ENCODE data around the gene ROPN1L.

ROPN1L gene

GRCh38 chr5:10438301-10438700, 3.4 kb upstream of the ROPN1L start:
- H3K27ac Mint-ChIP-seq (ENCODE audit: low read depth): no peak overlapping the region
- H3K4me1 Mint-ChIP-seq: peaks cover 7% of the 10 kb centered on the region
- H3K36me3 Mint-ChIP-seq (ENCODE audit: insufficient read depth): peaks cover 21% of the 10 kb centered on the region
- ATAC-seq (replicated peaks; ENCODE audit: extremely low read depth, poor library complexity, severe bottlenecking) (no peak), DNase-seq (ENCODE audit: low spot score in 2 of 2) (no peak)
- no peaks in the 10 kb centered on the region for H3K27me3 Mint-ChIP-seq
- no peaks in the 10 kb centered on the region for H3K9me3 Mint-ChIP-seq
- no peak overlapping the region for H3K4me3 Mint-ChIP-seq

GRCh38 chr5:10439692-10440091, 2.0 kb upstream of the ROPN1L start:
- ATAC-seq (replicated peaks; ENCODE audit: extremely low read depth, poor library complexity, severe bottlenecking) (no peak), DNase-seq (ENCODE audit: low spot score in 2 of 2) (no peak)
- no peaks in the 10 kb centered on the region for H3K9me3 Mint-ChIP-seq
- H3K36me3 Mint-ChIP-seq (ENCODE audit: insufficient read depth): peaks cover 11% of the 10 kb centered on the region
- no peaks in the 10 kb centered on the region for H3K27me3 Mint-ChIP-seq
- peaks cover 12% of the 10 kb centered on the region for H3K4me1 Mint-ChIP-seq
- peak overlapping the region; percentile 13 for H3K27ac Mint-ChIP-seq (ENCODE audit: low read depth)
- no peak overlapping the region for H3K4me3 Mint-ChIP-seq

- peaks cover 5% of the 10 kb centered on the region for H3K9me3 Mint-ChIP-seq
- peaks cover 11% of the 10 kb centered on the region for H3K36me3 Mint-ChIP-seq (ENCODE audit: insufficient read depth)
- peaks cover 19% of the 10 kb centered on the region for H3K4me1 Mint-ChIP-seq
- H3K27ac Mint-ChIP-seq (ENCODE audit: low read depth): peak overlapping the region; percentile 13
- peak overlapping the region; percentile 88 for H3K4me3 Mint-ChIP-seq
- DNase-seq (ENCODE audit: low spot score in 2 of 2) (no peak), ATAC-seq (replicated peaks; ENCODE audit: extremely low read depth, poor library complexity, severe bottlenecking) (no peak)
- H3K27me3 Mint-ChIP-seq: no peaks in the 10 kb centered on the region
Measured at GRCh38 chr5:10440367-10440990, 1.2 kb upstream of the ROPN1L start.

- DNase-seq (ENCODE audit: low spot score in 2 of 2): no peak
- Mint-ChIP-seq H3K4me3 (peak overlapping the region; percentile 88), H3K27ac (ENCODE audit: low read depth) (no peak overlapping the region), H3K9me3 (peaks cover 5% of the 10 kb centered on the region), H3K36me3 (ENCODE audit: insufficient read depth) (peaks cover 6% of the 10 kb centered on the region), H3K27me3 (no peaks in the 10 kb centered on the region), H3K4me1 (peaks cover 33% of the 10 kb centered on the region)
- peak; percentile 43 for ATAC-seq (replicated peaks; ENCODE audit: extremely low read depth, poor library complexity, severe bottlenecking)
Measured at GRCh38 chr5:10441992-10442435, 335 bp downstream of the ROPN1L start.

GRCh38 chr5:10442576-10442975, 897 bp downstream of the ROPN1L start:
- H3K4me3 Mint-ChIP-seq: peak overlapping the region; percentile 88
- H3K36me3 Mint-ChIP-seq (ENCODE audit: insufficient read depth): peaks cover 6% of the 10 kb centered on the region
- no peak overlapping the region for H3K27ac Mint-ChIP-seq (ENCODE audit: low read depth)
- no peaks in the 10 kb centered on the region for H3K27me3 Mint-ChIP-seq
- ATAC-seq (replicated peaks; ENCODE audit: extremely low read depth, poor library complexity, severe bottlenecking): no peak
- peaks cover 36% of the 10 kb centered on the region for H3K4me1 Mint-ChIP-seq
- H3K9me3 Mint-ChIP-seq: peaks cover 5% of the 10 kb centered on the region
- no peak for DNase-seq (ENCODE audit: low spot score in 2 of 2)

GRCh38 chr5:10445352-10445751, 3.7 kb downstream of the ROPN1L start:
- Mint-ChIP-seq H3K36me3 (ENCODE audit: insufficient read depth) (peaks cover 4% of the 10 kb centered on the region), H3K27me3 (no peaks in the 10 kb centered on the region), H3K27ac (ENCODE audit: low read depth) (peak overlapping the region; percentile 5), H3K4me1 (peaks cover 36% of the 10 kb centered on the region), H3K9me3 (peaks cover 5% of the 10 kb centered on the region), H3K4me3 (peak overlapping the region; percentile 64)
- DNase-seq (ENCODE audit: low spot score in 2 of 2): no peak
- ATAC-seq (replicated peaks; ENCODE audit: extremely low read depth, poor library complexity, severe bottlenecking): no peak

GRCh38 chr5:10446490-10446889, 4.8 kb downstream of the ROPN1L start:
- DNase-seq (ENCODE audit: low spot score in 2 of 2): no peak
- Mint-ChIP-seq H3K9me3 (peaks cover 5% of the 10 kb centered on the region), H3K4me3 (no peak overlapping the region), H3K4me1 (peaks cover 36% of the 10 kb centered on the region), H3K27ac (ENCODE audit: low read depth) (peak overlapping the region; percentile 5), H3K27me3 (no peaks in the 10 kb centered on the region), H3K36me3 (ENCODE audit: insufficient read depth) (peaks cover 6% of the 10 kb centered on the region)
- ATAC-seq (replicated peaks; ENCODE audit: extremely low read depth, poor library complexity, severe bottlenecking): no peak

GRCh38 chr5:10447041-10447440, 5.4 kb downstream of the ROPN1L start:
- DNase-seq (ENCODE audit: low spot score in 2 of 2) (no peak), ATAC-seq (replicated peaks; ENCODE audit: extremely low read depth, poor library complexity, severe bottlenecking) (no peak)
- Mint-ChIP-seq H3K27ac (ENCODE audit: low read depth) (no peak overlapping the region), H3K36me3 (ENCODE audit: insufficient read depth) (peaks cover 6% of the 10 kb centered on the region), H3K4me3 (no peak overlapping the region), H3K27me3 (no peaks in the 10 kb centered on the region), H3K4me1 (peaks cover 34% of the 10 kb centered on the region), H3K9me3 (peaks cover 5% of the 10 kb centered on the region)

GRCh38 chr5:10448754-10449360, 7.2 kb downstream of the ROPN1L start:
- ATAC-seq (replicated peaks; ENCODE audit: extremely low read depth, poor library complexity, severe bottlenecking) (no peak), DNase-seq (ENCODE audit: low spot score in 2 of 2) (no peak)
- Mint-ChIP-seq H3K4me3 (no peak overlapping the region), H3K27me3 (no peaks in the 10 kb centered on the region), H3K9me3 (peaks cover 5% of the 10 kb centered on the region), H3K27ac (ENCODE audit: low read depth) (no peak overlapping the region), H3K4me1 (peaks cover 25% of the 10 kb centered on the region), H3K36me3 (ENCODE audit: insufficient read depth) (peaks cover 6% of the 10 kb centered on the region)

- Mint-ChIP-seq H3K27ac (ENCODE audit: low read depth) (no peak overlapping the region), H3K4me3 (no peak overlapping the region), H3K27me3 (no peaks in the 10 kb centered on the region), H3K36me3 (ENCODE audit: insufficient read depth) (peaks cover 2% of the 10 kb centered on the region), H3K9me3 (no peaks in the 10 kb centered on the region), H3K4me1 (peaks cover 9% of the 10 kb centered on the region)
- ATAC-seq (replicated peaks; ENCODE audit: extremely low read depth, poor library complexity, severe bottlenecking) (no peak), DNase-seq (ENCODE audit: low spot score in 2 of 2) (no peak)
Measured at GRCh38 chr5:10451137-10451824, 9.6 kb downstream of the ROPN1L start.

GRCh38 chr5:10452768-10453331, 11.2 kb downstream of the ROPN1L start:
- H3K36me3 Mint-ChIP-seq (ENCODE audit: insufficient read depth): peaks cover 2% of the 10 kb centered on the region
- H3K27ac Mint-ChIP-seq (ENCODE audit: low read depth): no peak overlapping the region
- no peak overlapping the region for H3K4me3 Mint-ChIP-seq
- H3K4me1 Mint-ChIP-seq: no peaks in the 10 kb centered on the region
- ATAC-seq (replicated peaks; ENCODE audit: extremely low read depth, poor library complexity, severe bottlenecking) (peak; percentile 56), DNase-seq (ENCODE audit: low spot score in 2 of 2) (no peak)
- H3K9me3 Mint-ChIP-seq: no peaks in the 10 kb centered on the region
- no peaks in the 10 kb centered on the region for H3K27me3 Mint-ChIP-seq

GRCh38 chr5:10453545-10453944, 11.9 kb downstream of the ROPN1L start:
- Mint-ChIP-seq H3K4me1 (no peaks in the 10 kb centered on the region), H3K27me3 (no peaks in the 10 kb centered on the region), H3K36me3 (ENCODE audit: insufficient read depth) (peaks cover 2% of the 10 kb centered on the region), H3K9me3 (no peaks in the 10 kb centered on the region), H3K27ac (ENCODE audit: low read depth) (no peak overlapping the region), H3K4me3 (no peak overlapping the region)
- DNase-seq (ENCODE audit: low spot score in 2 of 2) (no peak), ATAC-seq (replicated peaks; ENCODE audit: extremely low read depth, poor library complexity, severe bottlenecking) (no peak)
